ENCODE measurements around the gene DPP3. TPM values are rescaled to one million over a fixed set of nuclear protein-coding genes. Genes with fewer than 3 reads are reported as not detected.
A peak's percentile ranks its signal among the peaks of the same experiment; 100 is the strongest.

DPP3 gene
- polyA plus RNA-seq, 3 donors, result 22.4 to 37.0 (median 26.7) TPM

DNA sequence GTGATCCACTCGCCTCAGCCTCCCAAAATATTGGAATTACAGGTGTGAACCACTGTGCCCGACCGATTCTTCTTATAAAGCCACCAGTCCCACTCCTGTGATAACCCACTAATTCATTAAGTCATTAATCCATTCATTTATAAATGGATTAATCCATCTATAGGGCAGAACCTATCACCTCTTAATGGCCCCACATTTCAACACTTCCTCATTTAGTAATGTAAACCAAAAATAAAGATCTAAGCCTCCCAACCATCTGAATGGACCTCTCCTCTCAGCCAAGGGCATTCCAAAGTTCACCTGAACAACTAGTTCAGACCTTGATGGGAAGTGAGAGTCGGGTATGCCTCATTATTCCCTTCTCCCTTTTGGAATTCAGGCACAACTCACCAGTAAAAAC lies 31.7 kb upstream of the DPP3 start:
- no peak overlapping the region for H3K4me3 Mint-ChIP-seq
- DNase-seq, result peak in 1 of 3 donors; percentile 29
- intact Hi-C loops (cut with micrococcal nuclease), result no loop called here
- H3K9ac ChIP-seq (ENCODE audit: insufficient read depth, low read length, poor library complexity, severe bottlenecking), result no peak overlapping the region
- no peak overlapping the region for H3K27ac ChIP-seq (ENCODE audit: low read depth in 1 of 2, low read length in 2 of 2)
- no peaks in the 10 kb centered on the region for H3K27me3 ChIP-seq (ENCODE audit: control insufficient read depth in 2 of 2, insufficient read depth in 2 of 2, low read length in 2 of 2)
- H3K4me1 ChIP-seq (ENCODE audit: control insufficient read depth in 1 of 2, insufficient read depth in 2 of 2, low read length in 2 of 2), result peaks cover 42 to 45% of the 10 kb centered on the region in 2 donors
- peak overlapping the region in 2 of 7 donors; percentile 50 to 85 for H3K27ac Mint-ChIP-seq
- no peaks in the 10 kb centered on the region for H4K20me1 ChIP-seq (ENCODE audit: insufficient read depth, low read length)
- H3K79me2 ChIP-seq (ENCODE audit: insufficient read depth, low read length), result no peaks in the 10 kb centered on the region
- H3K27me3 Mint-ChIP-seq (ENCODE audit: low read depth in 3 of 3), result peaks cover 5 to 7% (median 6%) of the 10 kb centered on the region in 3 donors
- no peak overlapping the region for H3K4me3 ChIP-seq (replicated peaks in 1 of 3; ENCODE audit: low read depth in 2 of 3, low read length in 3 of 3)
- peaks cover 0 to 6% of the 10 kb centered on the region in 2 donors for H3K36me3 Mint-ChIP-seq
- no peak for TF ChIP-seq CTCF (IDR thresholded peaks at IDR 0.05)
- H3K4me1 Mint-ChIP-seq, result peaks cover 34% of the 10 kb centered on the region
- 100% methylated on average over 3 of the region's 4 CpGs for whole genome bisulfite sequencing (ENCODE audit: insufficient coverage)
- no peak overlapping the region for H3K4me2 ChIP-seq (replicated peaks; ENCODE audit: extremely low read depth, low read length, poor library complexity, severe bottlenecking)
- H3K36me3 ChIP-seq (replicated peaks in 1 of 2; ENCODE audit: control insufficient read depth in 1 of 2, insufficient read depth in 2 of 2, low read length in 2 of 2), result no peaks in the 10 kb centered on the region
- H3K9me3 Mint-ChIP-seq, result peaks cover 0 to 6% (median 0%) of the 10 kb centered on the region in 7 donors
- no peak overlapping the region for H2AFZ ChIP-seq (ENCODE audit: insufficient read depth, low read depth, low read length, poor library complexity, severe bottlenecking)
- no peaks in the 10 kb centered on the region for H3K9me3 ChIP-seq (replicated peaks in 1 of 2; ENCODE audit: control insufficient read depth in 1 of 2, insufficient read depth in 1 of 2, low read length in 2 of 2)

- peak overlapping the region; percentile 51 to 85 (median 74) for H3K27ac Mint-ChIP-seq
- WGBS (ENCODE audit: insufficient coverage), result 35% methylated on average over 2 of the region's 4 CpGs
- Histone ChIP-seq H3K4me2 (replicated peaks; ENCODE audit: extremely low read depth, low read length, poor library complexity, severe bottlenecking) (peak overlapping the region; percentile 23), H3K4me1 (ENCODE audit: control insufficient read depth in 1 of 2, insufficient read depth in 2 of 2, low read length in 2 of 2) (peaks cover 24 to 28% of the 10 kb centered on the region in 2 donors), H3K79me2 (ENCODE audit: insufficient read depth, low read length) (no peaks in the 10 kb centered on the region), H2AFZ (ENCODE audit: insufficient read depth, low read depth, low read length, poor library complexity, severe bottlenecking) (peak overlapping the region; percentile 0), H3K4me3 (replicated peaks in 1 of 3; ENCODE audit: low read depth in 2 of 3, low read length in 3 of 3) (peak overlapping the region in 1 of 3 experiments; percentile 32), H3K36me3 (replicated peaks in 1 of 2; ENCODE audit: control insufficient read depth in 1 of 2, insufficient read depth in 2 of 2, low read length in 2 of 2) (no peaks in the 10 kb centered on the region), H4K20me1 (ENCODE audit: insufficient read depth, low read length) (no peaks in the 10 kb centered on the region), H3K9me3 (replicated peaks in 1 of 2; ENCODE audit: control insufficient read depth in 1 of 2, insufficient read depth in 1 of 2, low read length in 2 of 2) (no peaks in the 10 kb centered on the region), H3K27me3 (ENCODE audit: control insufficient read depth in 2 of 2, insufficient read depth in 2 of 2, low read length in 2 of 2) (peaks cover 0 to 7% of the 10 kb centered on the region in 2 donors), H3K27ac (ENCODE audit: low read depth in 1 of 2, low read length in 2 of 2) (peak overlapping the region in 1 of 2 donors; percentile 40), H3K9ac (ENCODE audit: insufficient read depth, low read length, poor library complexity, severe bottlenecking) (no peak overlapping the region)
- peaks cover 0 to 5% (median 0%) of the 10 kb centered on the region in 7 donors for H3K9me3 Mint-ChIP-seq
- peaks cover 11 to 18% (median 17%) of the 10 kb centered on the region in 3 donors for H3K27me3 Mint-ChIP-seq (ENCODE audit: low read depth in 3 of 3)
- TF ChIP-seq CTCF (IDR thresholded peaks at IDR 0.05), result no peak
- H3K4me1 Mint-ChIP-seq, result peaks cover 26% of the 10 kb centered on the region
- intact Hi-C loops (cut with micrococcal nuclease), result no loop called here
- DNase-seq, result peak in 2 of 3 donors; percentile 30 to 38
- peaks cover 0 to 4% of the 10 kb centered on the region in 2 donors for H3K36me3 Mint-ChIP-seq
- H3K4me3 Mint-ChIP-seq, result peak overlapping the region in 1 of 2 donors; percentile 39
Measured at GRCh38 chr11:66450560-66450959, 29.7 kb upstream of the DPP3 start.

Data from CD14-positive monocyte (primary cell).